A549 (cell line): ENCODE data around the gene REX1BD.

Experiments used
- CTCF ChIP-seq: fragments of >200 bp; sonication (Bioruptor Twin); formaldehyde crosslinking; IDR thresholded peaks from 3 replicates; pipeline ENCODE4 v1.5.1; 2016
- EHMT2 ChIP-seq: fragments of 200-600 bp; sonication (generic); IDR thresholded peaks from 2 replicates; pipeline ENCODE4 v1.6.1; 2016; ENCODE audit warnings: antibody characterized with exemption, low read depth, mild to moderate bottlenecking, moderate library complexity
- EP300 ChIP-seq, 2 experiments: fragments of >200 bp; sonication (Bioruptor Twin); formaldehyde crosslinking; IDR thresholded peaks; 2 replicates in 1 of 2; 3 replicates in 1 of 2; pipeline ENCODE4 v1.6.1; 2016 to 2017
- HDAC2 ChIP-seq: fragments of 200-600 bp; sonication (generic); IDR thresholded peaks from 2 replicates; pipeline ENCODE4 v1.6.1; 2016
- JUN ChIP-seq, 2 experiments: fragments of >200 bp; sonication (Bioruptor Twin); formaldehyde crosslinking; IDR thresholded peaks; 2 replicates in 1 of 2; 3 replicates in 1 of 2; pipeline ENCODE4 v1.6.1; 2016 to 2017
- KDM5A ChIP-seq: fragments of 200-600 bp; sonication (generic); IDR thresholded peaks from 2 replicates; pipeline ENCODE4 v1.6.1; 2016; ENCODE audit warnings: antibody characterized with exemption, mild to moderate bottlenecking
- MAFK ChIP-seq: fragments of 450-650 bp; IDR thresholded peaks from 2 replicates; pipeline ENCODE4 v1.6.1; 2014; ENCODE audit not compliant: partially characterized antibody
- PHF8 ChIP-seq: fragments of 200-600 bp; sonication (generic); IDR thresholded peaks from 2 replicates; pipeline ENCODE4 v1.6.1; 2016; ENCODE audit warnings: low read depth, mild to moderate bottlenecking, antibody characterized with exemption, moderate library complexity, borderline replicate concordance
- POLR2A ChIP-seq: IDR thresholded peaks from 2 replicates; pipeline ENCODE4 v1.6.1; 2012; ENCODE audit warnings: mild to moderate bottlenecking, low read length
- RARB ChIP-seq: fragments of 250-450 bp; sonication (Bioruptor Pico); IDR thresholded peaks from 2 replicates; pipeline ENCODE4 v1.8.0; 2021; ENCODE audit warnings: mild to moderate bottlenecking, moderate library complexity
- REST ChIP-seq: fragments of 200-600 bp; sonication (generic); IDR thresholded peaks from 2 replicates; pipeline ENCODE4 v1.6.1; 2016; ENCODE audit warnings: antibody characterized with exemption, mild to moderate bottlenecking, moderate library complexity
- SMC3 ChIP-seq: fragments of >200 bp; sonication (Bioruptor Twin); formaldehyde crosslinking; IDR thresholded peaks from 3 replicates; pipeline ENCODE4 v1.6.1; 2018; ENCODE audit warnings: inconsistent platforms
- USF2 ChIP-seq: fragments of 450-650 bp; IDR thresholded peaks from 2 replicates; pipeline ENCODE4 v1.6.1; 2014; ENCODE audit warnings: antibody characterized with exemption

GRCh38 chr19:18562086-18562485, 26.5 kb upstream of the REX1BD start:
- no peak for TF ChIP-seq EHMT2
- TF ChIP-seq USF2: no peak
- TF ChIP-seq HDAC2: no peak
- no peak for TF ChIP-seq CTCF
- TF ChIP-seq KDM5A: no peak
- no peak for TF ChIP-seq JUN (IDR thresholded peaks at IDR 0.05)
- no peak for TF ChIP-seq SMC3
- no peak for TF ChIP-seq REST
- TF ChIP-seq POLR2A: no peak
- TF ChIP-seq EP300 (IDR thresholded peaks at IDR 0.05): no peak
- no peak for TF ChIP-seq PHF8
- TF ChIP-seq MAFK: no peak
- TF ChIP-seq RARB (CRISPR knock-in tag): no peak
